Keratinocyte (primary cell): Measurements from ENCODE around the gene FNDC1. TPM values are rescaled to one million over a fixed set of nuclear protein-coding genes. Genes with fewer than 3 reads are reported as not detected.
A peak's percentile ranks its signal among the peaks of the same experiment; 100 is the strongest.

Source experiments
- DNase-seq: peaks from one replicate; pipeline ENCODE4 v3.0.0-alpha.2; 2011; ENCODE audit warnings: low read depth, missing footprints, low spot score
- FAIRE-seq: peaks from 2 replicates; lab custom pipeline; 2011; peaks lifted over from hg19 to GRCh38; lab: Jason Lieb, UNC
- H2AFZ ChIP-seq: 2 replicates; pipeline ENCODE4 v1.6.0; 2012; ENCODE audit warnings: low read length, control low read depth, inconsistent platforms; ENCODE audit not compliant: control insufficient read depth
- H3K27ac ChIP-seq: 2 replicates; pipeline ENCODE4 v1.5.1; 2011; ENCODE audit warnings: low read length; ENCODE audit not compliant: control insufficient read depth, insufficient read depth
- H3K27me3 ChIP-seq: 3 replicates; pipeline ENCODE4 v1.6.0; 2011; ENCODE audit warnings: low read length; ENCODE audit not compliant: control insufficient read depth, insufficient read depth; ENCODE audit errors: extremely low read depth
- H3K36me3 ChIP-seq, 2 experiments: 2 replicates in 1 of 2; 3 replicates in 1 of 2; pipeline ENCODE4 v1.5.1; 2011; ENCODE audit warnings: low read length in 2 of 2, mild to moderate bottlenecking in 1 of 2; ENCODE audit not compliant: control insufficient read depth in 2 of 2, insufficient read depth in 2 of 2; ENCODE audit errors: extremely low read depth in 1 of 2
- H3K4me1 ChIP-seq: 3 replicates; pipeline ENCODE4 v1.5.1; 2011; ENCODE audit warnings: low read length; ENCODE audit not compliant: control insufficient read depth, insufficient read depth; ENCODE audit errors: extremely low read depth
- H3K4me2 ChIP-seq: 3 replicates; pipeline ENCODE4 v1.6.0; 2011; ENCODE audit warnings: low read depth, low read length; ENCODE audit not compliant: control insufficient read depth, insufficient read depth; ENCODE audit errors: extremely low read depth
- H3K4me3 ChIP-seq, 3 experiments: fragments of 200-600 bp in 1 of 3; sonication (generic) in 1 of 3; 2 replicates in 2 of 3; 3 replicates in 1 of 3; pipeline ENCODE4 v1.5.1; 2011 to 2016; ENCODE audit warnings: low read length in 3 of 3, mild to moderate bottlenecking in 3 of 3, control low read depth in 2 of 3, inconsistent platforms in 1 of 3, low read depth in 1 of 3, mixed read lengths in 1 of 3, mixed run types in 1 of 3, moderate library complexity in 1 of 3; ENCODE audit not compliant: control insufficient read depth in 2 of 3, insufficient read depth in 2 of 3; ENCODE audit errors: extremely low read depth in 1 of 3
- H3K79me2 ChIP-seq: 2 replicates; pipeline ENCODE4 v1.6.0; 2012; ENCODE audit warnings: low read length; ENCODE audit not compliant: control insufficient read depth, insufficient read depth
- H3K9ac ChIP-seq: 3 replicates; pipeline ENCODE4 v1.6.0; 2011; ENCODE audit warnings: low read length; ENCODE audit not compliant: control insufficient read depth, insufficient read depth; ENCODE audit errors: extremely low read depth
- H3K9me1 ChIP-seq: 3 replicates; pipeline ENCODE4 v1.6.0; 2011; ENCODE audit warnings: low read length; ENCODE audit not compliant: control insufficient read depth, insufficient read depth; ENCODE audit errors: extremely low read depth
- H3K9me3 ChIP-seq: 2 replicates; pipeline ENCODE4 v1.5.1; 2012; ENCODE audit warnings: low read depth, low read length; ENCODE audit not compliant: control insufficient read depth
- H4K20me1 ChIP-seq: 3 replicates; pipeline ENCODE4 v1.6.0; 2011; ENCODE audit warnings: low read length; ENCODE audit not compliant: control insufficient read depth, insufficient read depth; ENCODE audit errors: extremely low read depth
- EZH2 ChIP-seq: IDR thresholded peaks from one replicate; pipeline ENCODE4 v1.6.1; 2012; ENCODE audit warnings: inconsistent platforms, mild to moderate bottlenecking, low read length, moderate library complexity
- dilution Hi-C: fragments of 300-500 bp; cut with MboI; formaldehyde crosslinking; loops from one replicate; pipeline ENCODE4 v1.7.0; 2020; ENCODE audit warnings: low sequenced_read_pairs; ENCODE audit not compliant: extremely low pct_ligation_motif_present
- polyA plus RNA-seq, 5 experiments: library from polyadenylated mRNA; depleted of rRNA in 3 of 5; stranded (reverse) in 3 of 5; stranded (forward) in 1 of 5; unstranded in 1 of 5; fragments of >200 nt; gene quantifications; 1 replicate in 1 of 5; 2 replicates in 3 of 5; 3 replicates in 1 of 5; pipeline versions ENCODE4 v1.2.1 to v1.2.3, GENCODE V29; 2011 to 2012; ENCODE audit warnings: missing spikeins in 2 of 5, low read depth in 1 of 5, low replicate concordance in 1 of 5
- TF ChIP-seq, protein P1 (sequence below), 3 experiments: IDR thresholded peaks in 1 of 3; conservative IDR thresholded peaks in 1 of 3; optimal IDR thresholded peaks in 1 of 3; 2 replicates in 2 of 3; 3 replicates in 1 of 3; pipeline versions ENCODE3 to v1.5.1; 2011; ENCODE audit warnings: low read length in 3 of 3, mild to moderate bottlenecking in 3 of 3, moderate library complexity in 2 of 3, control low read depth in 1 of 3, inconsistent platforms in 1 of 3; ENCODE audit not compliant: insufficient read depth in 2 of 3; ENCODE audit errors: extremely low read depth in 1 of 3

The FNDC1 gene
- polyA plus RNA-seq, 1 donor (not counting 4 experiments of a cell fraction or from before 2014, with no cell fraction given) = not detected

GRCh38 chr6:159149641-159150040, 19.6 kb upstream of the FNDC1 start:
- dilution Hi-C loops = loop anchor here (25.0 kb wide), 1 partner anchor 488 kb away; no protein-coding TSS in a partner anchor
- H3K4me3 ChIP-seq = no peak overlapping the region

DNA sequence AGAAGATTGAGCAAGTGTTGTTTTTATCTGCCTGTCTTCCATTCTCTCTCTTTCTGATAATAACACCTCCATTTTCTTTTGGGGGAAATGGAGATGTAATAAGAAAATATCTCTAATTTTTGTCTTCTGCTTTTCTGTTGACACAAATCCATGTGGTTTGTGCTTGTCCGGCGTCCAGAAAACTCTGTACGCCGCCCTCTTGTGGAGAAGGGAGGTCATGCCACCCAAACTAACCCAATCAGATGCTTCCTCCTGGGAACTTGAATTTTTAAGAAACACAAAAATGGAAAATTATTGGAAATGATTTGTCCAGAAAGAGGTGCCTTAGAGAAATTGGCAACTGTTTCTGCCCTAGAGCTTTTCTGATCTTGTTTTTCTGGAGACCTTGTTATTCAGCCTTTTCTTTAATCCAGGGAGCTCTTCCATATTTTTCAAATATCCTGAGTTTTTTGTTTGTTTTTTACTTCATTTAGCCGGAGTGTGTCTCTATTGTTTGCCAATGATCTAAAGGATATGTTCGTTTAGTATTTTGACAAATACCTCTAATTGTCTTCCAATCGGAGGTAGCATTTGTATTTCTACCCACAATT, 17.8 kb upstream of the FNDC1 start:
- no peaks in the 10 kb centered on the region for H3K9me3 ChIP-seq
- H3K27me3 ChIP-seq = no peaks in the 10 kb centered on the region
- no peak overlapping the region for H3K4me2 ChIP-seq
- no peaks in the 10 kb centered on the region for H4K20me1 ChIP-seq
- no peaks in the 10 kb centered on the region for H3K9me1 ChIP-seq
- FAIRE-seq = no peak
- H3K4me1 ChIP-seq = no peaks in the 10 kb centered on the region
- dilution Hi-C loops = loop anchor here (25.0 kb wide), 1 partner anchor 486 kb away; no protein-coding TSS in a partner anchor
- no peak overlapping the region for H3K9ac ChIP-seq
- no peaks in the 10 kb centered on the region for H3K79me2 ChIP-seq
- no peak overlapping the region for H3K4me3 ChIP-seq
- H2AFZ ChIP-seq = no peak overlapping the region
- no peak overlapping the region for H3K27ac ChIP-seq
- TF ChIP-seq, protein P1, sequence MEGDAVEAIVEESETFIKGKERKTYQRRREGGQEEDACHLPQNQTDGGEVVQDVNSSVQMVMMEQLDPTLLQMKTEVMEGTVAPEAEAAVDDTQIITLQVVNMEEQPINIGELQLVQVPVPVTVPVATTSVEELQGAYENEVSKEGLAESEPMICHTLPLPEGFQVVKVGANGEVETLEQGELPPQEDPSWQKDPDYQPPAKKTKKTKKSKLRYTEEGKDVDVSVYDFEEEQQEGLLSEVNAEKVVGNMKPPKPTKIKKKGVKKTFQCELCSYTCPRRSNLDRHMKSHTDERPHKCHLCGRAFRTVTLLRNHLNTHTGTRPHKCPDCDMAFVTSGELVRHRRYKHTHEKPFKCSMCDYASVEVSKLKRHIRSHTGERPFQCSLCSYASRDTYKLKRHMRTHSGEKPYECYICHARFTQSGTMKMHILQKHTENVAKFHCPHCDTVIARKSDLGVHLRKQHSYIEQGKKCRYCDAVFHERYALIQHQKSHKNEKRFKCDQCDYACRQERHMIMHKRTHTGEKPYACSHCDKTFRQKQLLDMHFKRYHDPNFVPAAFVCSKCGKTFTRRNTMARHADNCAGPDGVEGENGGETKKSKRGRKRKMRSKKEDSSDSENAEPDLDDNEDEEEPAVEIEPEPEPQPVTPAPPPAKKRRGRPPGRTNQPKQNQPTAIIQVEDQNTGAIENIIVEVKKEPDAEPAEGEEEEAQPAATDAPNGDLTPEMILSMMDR (optimal IDR thresholded peaks at IDR 0.05 in 1 of 3, IDR thresholded peaks at IDR 0.05 in 1 of 3, conservative IDR thresholded peaks at IDR 0.05 in 1 of 3; ENCODE audit: extremely low read depth in 1 of 3, insufficient read depth in 2 of 3, low read length in 3 of 3) = peak; percentile 62 to 82 (median 77)
- TF ChIP-seq EZH2 = no peak
- DNase-seq = peak; percentile 17
- H3K36me3 ChIP-seq = no peaks in the 10 kb centered on the region

More at GRCh38 chr6:159149641-159150040, 19.6 kb upstream of the FNDC1 start:
- Histone ChIP-seq H3K27me3 (no peaks in the 10 kb centered on the region), H3K4me2 (no peak overlapping the region), H3K27ac (no peak overlapping the region), H3K9me1 (no peaks in the 10 kb centered on the region), H2AFZ (no peak overlapping the region), H3K9me3 (no peaks in the 10 kb centered on the region), H3K36me3 (no peaks in the 10 kb centered on the region), H4K20me1 (no peaks in the 10 kb centered on the region), H3K79me2 (no peaks in the 10 kb centered on the region), H3K9ac (no peak overlapping the region), H3K4me1 (no peaks in the 10 kb centered on the region)
- DNase-seq (no peak), FAIRE-seq (no peak)
- TF ChIP-seq, protein P1 (optimal IDR thresholded peaks at IDR 0.05 in 1 of 3, IDR thresholded peaks at IDR 0.05 in 1 of 3, conservative IDR thresholded peaks at IDR 0.05 in 1 of 3; ENCODE audit: extremely low read depth in 1 of 3, insufficient read depth in 2 of 3, low read length in 3 of 3) = no peak
- TF ChIP-seq EZH2 = no peak
